Astrocyte (in vitro differentiated cells and primary cell): ENCODE measurements around the gene POLN. TPM values are rescaled to one million over a fixed set of nuclear protein-coding genes. Genes with fewer than 3 reads are reported as not detected.

Experiments
- DNase-seq: peaks from one replicate; pipeline ENCODE4 v3.0.0-alpha.2; 2010; ENCODE audit warnings: low read depth
- FAIRE-seq: peaks from 2 replicates; lab custom pipeline; 2011; peaks lifted over from hg19 to GRCh38; lab: Jason Lieb, UNC
- H2AFZ ChIP-seq: 2 replicates; pipeline ENCODE4 v1.6.0; 2012; ENCODE audit warnings: low read depth, low read length, inconsistent platforms
- H3K27ac ChIP-seq: 2 replicates; pipeline ENCODE4 v1.5.1; 2011; ENCODE audit warnings: low read depth, low read length, inconsistent platforms
- H3K27me3 ChIP-seq: 2 replicates; pipeline ENCODE4 v1.6.0; 2011; ENCODE audit warnings: low read length, inconsistent platforms; ENCODE audit not compliant: insufficient read depth
- H3K36me3 ChIP-seq: 2 replicates; pipeline ENCODE4 v1.5.1; 2011; ENCODE audit warnings: low read length, inconsistent platforms; ENCODE audit not compliant: insufficient read depth
- H3K4me1 ChIP-seq: 2 replicates; pipeline ENCODE4 v1.5.1; 2011; ENCODE audit warnings: low read length, inconsistent platforms; ENCODE audit not compliant: insufficient read depth
- H3K4me2 ChIP-seq: 2 replicates; pipeline ENCODE4 v1.6.0; 2012; ENCODE audit warnings: low read length, inconsistent platforms
- H3K4me3 ChIP-seq: 2 replicates; pipeline ENCODE4 v1.5.1; 2011; ENCODE audit warnings: low read depth, mild to moderate bottlenecking, low read length, inconsistent platforms; ENCODE audit not compliant: insufficient read depth
- H3K79me2 ChIP-seq: 2 replicates; pipeline ENCODE4 v1.6.0; 2012; ENCODE audit warnings: mild to moderate bottlenecking, low read length, inconsistent platforms; ENCODE audit not compliant: insufficient read depth
- H3K9ac ChIP-seq: 2 replicates; pipeline ENCODE4 v1.6.0; 2012; ENCODE audit warnings: mild to moderate bottlenecking, low read length, inconsistent platforms
- H3K9me3 ChIP-seq: 2 replicates; pipeline ENCODE4 v1.5.1; 2012; ENCODE audit warnings: low read depth, mild to moderate bottlenecking, low read length, inconsistent platforms; ENCODE audit not compliant: insufficient read depth
- H4K20me1 ChIP-seq: 2 replicates; pipeline ENCODE4 v1.6.0; 2012; ENCODE audit warnings: low read length, inconsistent platforms; ENCODE audit not compliant: insufficient read depth
- H3K27ac Mint-ChIP-seq: one replicate; pipeline ENCODE4 v1.8.0; 2021; ENCODE audit warnings: mild to moderate bottlenecking, mixed read lengths; ENCODE audit not compliant: unreplicated experiment
- H3K27me3 Mint-ChIP-seq: one replicate; pipeline ENCODE4 v1.8.0; 2021; ENCODE audit warnings: low read depth, mixed read lengths; ENCODE audit not compliant: unreplicated experiment
- H3K36me3 Mint-ChIP-seq: one replicate; pipeline ENCODE4 v1.8.0; 2021; ENCODE audit warnings: low read depth, mixed read lengths; ENCODE audit not compliant: unreplicated experiment
- H3K4me1 Mint-ChIP-seq: one replicate; pipeline ENCODE4 v1.8.0; 2021; ENCODE audit warnings: low read depth, mixed read lengths; ENCODE audit not compliant: unreplicated experiment
- H3K4me3 Mint-ChIP-seq: one replicate; pipeline ENCODE4 v1.8.0; 2021; ENCODE audit warnings: mild to moderate bottlenecking, moderate library complexity, mixed read lengths; ENCODE audit not compliant: unreplicated experiment
- H3K9me3 Mint-ChIP-seq: one replicate; pipeline ENCODE4 v1.8.0; 2021; ENCODE audit warnings: mild to moderate bottlenecking, mixed read lengths; ENCODE audit not compliant: unreplicated experiment
- EZH2 ChIP-seq: IDR thresholded peaks from 2 replicates; pipeline ENCODE4 v1.6.1; 2012; ENCODE audit warnings: mild to moderate bottlenecking, low read length, inconsistent platforms; ENCODE audit not compliant: insufficient read depth
- total RNA-seq: library from RNA; stranded (reverse); gene quantifications from 2 replicates; pipeline ENCODE4 v1.2.1, GENCODE V29; 2021
- TF ChIP-seq, protein P1 (sequence below): IDR thresholded peaks from 2 replicates; pipeline ENCODE4 v1.5.1; 2011; ENCODE audit warnings: low read depth, mild to moderate bottlenecking, inconsistent platforms, low read length, moderate library complexity; ENCODE audit not compliant: insufficient read depth

Gene POLN
- total RNA-seq, 1 donor from 2014 or later = 3.1 TPM

DNA sequence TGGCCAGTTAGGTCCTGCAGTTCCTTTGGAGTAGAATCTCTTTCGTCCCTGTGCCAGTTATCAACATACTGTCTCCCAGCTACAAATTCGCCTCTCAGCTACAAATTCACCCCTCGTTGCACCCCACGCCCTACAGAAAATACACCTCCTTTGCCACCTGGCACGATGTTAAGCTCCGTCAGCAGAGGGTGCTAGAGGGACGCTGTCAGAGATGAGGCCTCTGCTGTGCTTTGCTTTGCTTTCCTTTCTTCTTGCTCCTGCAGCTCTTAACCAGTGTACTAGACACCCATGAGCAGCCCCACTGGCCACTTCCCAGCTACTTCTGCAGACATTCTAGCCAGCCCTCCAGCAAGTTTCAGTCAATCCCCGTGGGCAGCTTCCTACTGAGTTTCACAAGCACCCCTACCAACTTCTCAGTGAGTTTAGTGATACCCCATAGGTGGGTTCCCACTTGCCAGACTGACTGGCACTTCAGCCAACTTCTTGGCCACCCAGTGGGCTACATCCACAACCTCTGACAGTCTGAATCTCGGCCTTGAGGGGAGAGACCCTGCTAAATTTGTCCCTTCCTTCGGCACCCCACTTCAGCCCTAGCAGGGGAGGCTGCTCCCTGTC is 21.8 kb downstream of the POLN start:
- DNase-seq = peak; percentile 33
- FAIRE-seq = no peak

GRCh38 chr4:2219233-2219760 is 22.6 kb downstream of the POLN start:
- no peak overlapping the region for H3K27ac Mint-ChIP-seq
- TF ChIP-seq EZH2 = no peak
- TF ChIP-seq, protein P1, sequence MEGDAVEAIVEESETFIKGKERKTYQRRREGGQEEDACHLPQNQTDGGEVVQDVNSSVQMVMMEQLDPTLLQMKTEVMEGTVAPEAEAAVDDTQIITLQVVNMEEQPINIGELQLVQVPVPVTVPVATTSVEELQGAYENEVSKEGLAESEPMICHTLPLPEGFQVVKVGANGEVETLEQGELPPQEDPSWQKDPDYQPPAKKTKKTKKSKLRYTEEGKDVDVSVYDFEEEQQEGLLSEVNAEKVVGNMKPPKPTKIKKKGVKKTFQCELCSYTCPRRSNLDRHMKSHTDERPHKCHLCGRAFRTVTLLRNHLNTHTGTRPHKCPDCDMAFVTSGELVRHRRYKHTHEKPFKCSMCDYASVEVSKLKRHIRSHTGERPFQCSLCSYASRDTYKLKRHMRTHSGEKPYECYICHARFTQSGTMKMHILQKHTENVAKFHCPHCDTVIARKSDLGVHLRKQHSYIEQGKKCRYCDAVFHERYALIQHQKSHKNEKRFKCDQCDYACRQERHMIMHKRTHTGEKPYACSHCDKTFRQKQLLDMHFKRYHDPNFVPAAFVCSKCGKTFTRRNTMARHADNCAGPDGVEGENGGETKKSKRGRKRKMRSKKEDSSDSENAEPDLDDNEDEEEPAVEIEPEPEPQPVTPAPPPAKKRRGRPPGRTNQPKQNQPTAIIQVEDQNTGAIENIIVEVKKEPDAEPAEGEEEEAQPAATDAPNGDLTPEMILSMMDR = no peak
- Histone ChIP-seq H3K4me1 (peaks cover 4% of the 10 kb centered on the region), H3K9me3 (no peaks in the 10 kb centered on the region), H3K4me2 (no peak overlapping the region), H3K36me3 (peaks cover 2% of the 10 kb centered on the region), H4K20me1 (peaks cover 25% of the 10 kb centered on the region), H3K27ac (no peak overlapping the region), H3K4me3 (no peak overlapping the region), H3K9ac (no peak overlapping the region), H3K79me2 (no peaks in the 10 kb centered on the region), H2AFZ (no peak overlapping the region), H3K27me3 (peaks cover 5% of the 10 kb centered on the region)
- H3K4me1 Mint-ChIP-seq = peaks cover 12% of the 10 kb centered on the region
- no peak overlapping the region for H3K4me3 Mint-ChIP-seq
- H3K27me3 Mint-ChIP-seq = peaks cover 21% of the 10 kb centered on the region
- FAIRE-seq (no peak), DNase-seq (no peak)
- H3K36me3 Mint-ChIP-seq = peaks cover 5% of the 10 kb centered on the region
- no peaks in the 10 kb centered on the region for H3K9me3 Mint-ChIP-seq

More for the DNA sequence above, 21.8 kb downstream of the POLN start:
- H3K4me2 ChIP-seq = no peak overlapping the region
- no peak overlapping the region for H3K9ac ChIP-seq
- no peaks in the 10 kb centered on the region for H3K9me3 ChIP-seq
- H3K9me3 Mint-ChIP-seq = no peaks in the 10 kb centered on the region
- H3K36me3 ChIP-seq = peaks cover 2% of the 10 kb centered on the region
- TF ChIP-seq, protein P1 = peak; percentile 92
- no peak for TF ChIP-seq EZH2
- H4K20me1 ChIP-seq = peaks cover 25% of the 10 kb centered on the region
- peak overlapping the region; percentile 9 for H3K27ac Mint-ChIP-seq
- H3K27me3 ChIP-seq = peaks cover 3% of the 10 kb centered on the region
- no peak overlapping the region for H3K4me3 ChIP-seq
- H3K4me1 Mint-ChIP-seq = peaks cover 12% of the 10 kb centered on the region
- peaks cover 4% of the 10 kb centered on the region for H3K36me3 Mint-ChIP-seq
- no peak overlapping the region for H3K27ac ChIP-seq
- H2AFZ ChIP-seq = no peak overlapping the region
- peaks cover 4% of the 10 kb centered on the region for H3K4me1 ChIP-seq
- H3K79me2 ChIP-seq = no peaks in the 10 kb centered on the region
- peak overlapping the region; percentile 3 for H3K4me3 Mint-ChIP-seq
- peaks cover 17% of the 10 kb centered on the region for H3K27me3 Mint-ChIP-seq

- Mint-ChIP-seq H3K4me3 (no peak overlapping the region), H3K4me1 (peaks cover 12% of the 10 kb centered on the region), H3K27ac (no peak overlapping the region), H3K9me3 (no peaks in the 10 kb centered on the region), H3K36me3 (peaks cover 5% of the 10 kb centered on the region), H3K27me3 (peaks cover 21% of the 10 kb centered on the region)
- no peak overlapping the region for H3K4me2 ChIP-seq
- no peak overlapping the region for H3K9ac ChIP-seq
- TF ChIP-seq, protein P1 = no peak
- no peak for TF ChIP-seq EZH2
- H3K4me1 ChIP-seq = peaks cover 4% of the 10 kb centered on the region
- peaks cover 5% of the 10 kb centered on the region for H3K27me3 ChIP-seq
- no peak for FAIRE-seq
- no peaks in the 10 kb centered on the region for H3K79me2 ChIP-seq
- H3K36me3 ChIP-seq = peaks cover under 1% of the 10 kb centered on the region
- no peaks in the 10 kb centered on the region for H3K9me3 ChIP-seq
- H4K20me1 ChIP-seq = peaks cover 24% of the 10 kb centered on the region
- no peak overlapping the region for H3K27ac ChIP-seq
- no peak overlapping the region for H3K4me3 ChIP-seq
- no peak overlapping the region for H2AFZ ChIP-seq
- no peak for DNase-seq
Observed at GRCh38 chr4:2218436-2218835, 23.5 kb downstream of the POLN start.
